G401.6 (cell line): ENCODE data around the gene DOHH.

Experiments
- FAIRE-seq: peaks from 2 replicates; lab custom pipeline; 2012; peaks lifted over from hg19 to GRCh38; lab: Jason Lieb, UNC

The DOHH gene

DNA sequence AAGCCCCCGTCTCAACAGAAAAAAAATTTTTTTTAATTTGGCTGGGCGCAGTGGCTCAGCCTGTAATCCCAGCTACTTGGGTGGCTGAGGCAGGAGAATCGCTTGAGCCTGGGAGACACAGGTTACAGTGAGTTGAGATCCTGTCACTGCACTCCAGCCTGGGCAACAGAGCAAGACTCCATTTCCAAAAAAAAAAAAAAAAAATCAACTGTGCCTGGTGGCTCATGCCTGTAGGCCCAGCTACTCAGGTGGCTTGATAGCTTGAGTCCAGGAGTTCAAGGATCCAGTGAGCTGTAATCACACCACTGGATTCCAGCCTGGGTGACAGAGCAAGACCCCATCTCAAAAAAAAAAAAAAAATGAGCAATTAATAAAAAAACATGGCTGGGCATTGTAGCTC, 1.3 kb upstream of the DOHH start:
- no peak for FAIRE-seq

GRCh38 chr19:3499738-3500428, 591 bp downstream of the DOHH start:
- no peak for FAIRE-seq

DNA sequence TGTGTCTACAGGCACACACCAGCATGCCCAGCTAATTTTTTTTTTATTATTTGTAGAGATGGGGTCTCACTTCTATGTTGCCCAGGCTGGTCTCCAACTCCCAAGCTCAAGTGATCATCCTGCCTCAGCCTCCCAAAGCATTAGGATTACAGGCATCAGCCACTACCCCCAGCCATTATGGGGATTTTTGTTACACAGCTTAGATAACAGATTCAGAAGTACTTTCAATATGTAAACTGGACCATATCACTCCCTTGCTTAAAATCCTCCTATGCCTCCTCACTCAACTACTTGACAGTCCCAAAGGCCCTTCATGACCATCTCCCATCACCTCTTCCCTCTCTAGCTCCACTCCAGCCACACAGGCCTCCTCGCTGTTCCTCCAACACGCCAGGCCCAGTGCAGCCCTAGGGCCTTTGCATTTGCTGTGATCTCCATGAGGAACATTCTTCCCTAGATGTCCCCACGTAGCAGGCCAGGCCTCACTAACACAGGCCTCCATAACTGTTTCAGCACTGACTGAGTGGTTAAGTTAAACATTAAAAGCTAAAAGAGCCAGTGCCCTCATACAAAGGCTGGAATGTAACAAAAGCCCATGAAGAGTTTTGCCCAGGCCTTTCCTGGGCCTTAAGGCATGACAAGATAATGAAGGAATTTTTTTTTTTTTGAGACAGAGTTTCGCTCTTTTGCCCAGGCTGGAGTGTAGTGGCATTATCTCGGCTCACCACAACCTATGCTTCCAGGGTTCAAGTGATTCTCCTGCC, 2.5 kb downstream of the DOHH start:
- FAIRE-seq: no peak

DNA sequence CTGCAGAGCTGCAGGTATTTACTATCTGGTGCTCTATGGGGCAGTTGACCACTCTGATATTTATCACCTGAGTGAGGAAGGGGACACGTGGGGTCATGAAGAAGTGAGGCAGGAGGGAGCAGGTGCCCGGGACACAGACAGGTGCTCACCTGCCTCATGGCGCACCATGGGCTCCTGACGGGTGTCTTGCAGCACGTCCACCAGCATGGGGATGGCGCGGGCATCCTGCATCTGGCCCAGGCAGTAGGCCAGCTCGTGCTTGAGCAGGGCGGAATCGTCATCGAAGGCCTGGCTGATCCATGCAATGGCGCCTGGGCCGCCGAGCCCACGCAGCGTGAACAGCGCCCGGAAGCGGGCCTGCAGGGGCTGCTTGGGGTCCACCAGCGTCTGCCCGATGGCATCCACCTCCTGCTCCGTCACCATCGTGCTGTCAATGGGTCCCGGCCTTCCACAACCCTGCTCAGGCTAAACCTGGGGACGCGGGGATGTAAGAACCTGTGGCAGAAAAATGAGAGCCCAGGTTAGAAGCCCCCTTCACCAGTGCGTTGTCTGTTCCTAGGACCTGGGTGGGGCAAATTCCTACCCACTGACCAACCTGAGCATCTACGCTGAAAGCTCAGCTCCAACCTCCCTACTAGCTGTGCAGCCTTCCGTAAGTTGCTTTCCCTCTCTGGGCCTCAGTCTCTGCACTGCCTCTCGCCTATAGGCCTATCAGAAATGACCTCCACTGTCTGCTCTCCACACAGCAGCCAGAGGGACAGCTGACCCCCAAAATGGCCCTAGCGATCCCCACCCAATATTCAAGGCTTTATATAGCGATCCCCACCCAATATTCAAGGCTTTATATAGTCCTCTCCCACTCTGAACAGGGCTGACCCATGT, 3.8 kb downstream of the DOHH start:
- no peak for FAIRE-seq

GRCh38 chr19:3494559-3494958, 5.9 kb downstream of the DOHH start:
- FAIRE-seq: no peak

- FAIRE-seq: no peak
Observed at GRCh38 chr19:3494051-3494450, 6.4 kb downstream of the DOHH start.

- FAIRE-seq: no peak
Observed at GRCh38 chr19:3493651-3494050, 6.8 kb downstream of the DOHH start.

GRCh38 chr19:3492919-3493318, 7.6 kb downstream of the DOHH start:
- FAIRE-seq: no peak

DNA sequence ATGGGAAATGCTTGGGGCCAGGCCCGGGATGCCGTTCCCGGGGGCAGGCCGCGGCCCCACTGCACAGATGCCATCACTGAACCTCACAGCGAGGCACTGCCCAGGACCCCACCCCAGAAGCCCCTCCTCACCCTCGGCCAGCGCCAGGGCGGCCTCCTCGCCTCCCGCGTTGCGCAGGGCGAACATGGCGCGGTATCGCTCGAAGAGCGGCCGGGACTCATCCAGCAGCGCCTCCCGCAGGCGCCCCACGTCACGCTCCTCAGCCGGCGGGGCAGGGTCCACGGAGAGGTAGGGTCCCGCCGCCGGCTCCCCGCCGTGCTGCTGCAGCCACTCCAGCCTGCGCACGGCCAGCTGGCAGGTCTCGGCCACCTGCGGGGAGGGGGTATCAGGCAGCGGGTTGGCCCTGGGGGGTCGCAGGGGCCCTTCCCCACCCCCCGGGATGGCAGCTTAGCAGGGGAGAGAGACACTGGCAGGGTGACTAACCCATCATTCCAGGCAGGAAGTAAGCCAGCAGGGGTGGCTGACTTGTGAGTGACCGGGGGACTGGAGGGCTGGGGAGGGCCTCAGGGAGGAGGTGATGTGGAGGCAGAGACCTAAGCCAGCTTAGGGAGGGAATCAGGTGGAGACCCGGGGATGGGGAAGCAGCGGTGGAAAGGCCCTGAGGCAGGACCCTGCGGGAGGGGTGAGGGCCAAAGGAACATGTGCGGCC, 8.2 kb downstream of the DOHH start:
- FAIRE-seq: no peak

- no peak for FAIRE-seq
Observed at GRCh38 chr19:3491396-3492119, 8.9 kb downstream of the DOHH start.

DNA sequence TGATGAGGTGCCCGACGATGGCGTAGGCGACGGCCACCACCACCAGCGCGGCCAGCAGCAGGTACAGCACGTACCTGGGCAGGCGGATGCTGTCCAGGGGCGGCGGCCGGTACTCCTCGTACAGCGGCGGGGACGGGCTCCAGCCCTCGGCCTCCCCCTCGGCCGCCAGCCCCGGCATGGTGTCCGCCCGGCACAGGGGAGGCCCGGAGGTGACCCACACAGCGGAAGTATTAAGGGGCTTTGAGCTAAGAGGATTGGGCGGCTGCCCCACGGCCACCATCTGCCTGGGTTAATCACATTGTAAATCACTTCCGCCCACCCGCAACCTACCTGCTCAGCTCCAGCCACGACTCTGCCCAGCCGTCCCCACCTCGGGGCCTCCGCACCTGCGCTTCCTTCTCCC, 17.2 kb downstream of the DOHH start, which contains the start of gene SMIM44:
Gene SMIM44, minus strand, starts transcription at position 216 of the 403 bp plus-strand sequence. Its CDS starts 38 bp downstream, at position 178.
- FAIRE-seq: no peak

- FAIRE-seq: no peak
Observed at GRCh38 chr19:3482507-3483225, 17.8 kb downstream of the DOHH start.

- no peak for FAIRE-seq
Observed at GRCh38 chr19:3481241-3482090, 19.0 kb downstream of the DOHH start.

DNA sequence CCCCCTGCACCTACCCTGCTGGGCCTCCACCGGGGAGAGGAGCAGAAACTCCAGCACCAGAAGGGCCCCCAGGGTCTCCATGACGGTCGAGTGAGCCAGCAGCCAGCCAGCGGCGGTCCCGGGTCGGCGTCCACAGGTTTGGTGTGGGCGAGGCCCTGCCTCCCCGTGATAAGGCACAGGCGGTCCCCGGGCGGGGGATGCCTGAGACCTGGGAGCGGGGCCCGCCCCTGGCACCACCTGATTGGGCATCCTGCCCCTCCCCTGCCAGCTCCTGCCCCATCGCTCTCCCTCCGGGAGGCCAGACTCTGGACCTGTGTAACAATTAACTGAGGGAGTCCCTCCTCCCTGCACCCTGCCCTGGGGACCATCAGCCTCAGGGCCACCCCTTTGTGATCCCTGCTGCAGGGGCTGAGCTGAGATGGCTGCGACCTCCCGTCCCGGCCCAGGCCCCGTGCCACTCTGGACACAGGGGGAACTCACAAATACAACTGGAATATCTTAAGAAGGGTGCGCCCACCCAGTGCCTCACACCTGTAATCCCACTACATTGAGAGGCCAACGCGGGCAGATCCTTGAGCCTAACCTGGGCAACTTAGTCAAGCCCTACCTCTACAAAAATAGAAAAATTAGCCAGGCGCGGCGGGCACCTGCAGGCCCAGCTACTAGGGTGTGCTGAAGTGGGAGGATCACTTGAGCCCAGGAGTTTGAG, 19.9 kb downstream of the DOHH start, which contains the start of gene SMIM24:
Gene SMIM24, minus strand, starts transcription at position 143 of the 709 bp plus-strand sequence. Its CDS starts 62 bp downstream, at position 81.
- no peak for FAIRE-seq

GRCh38 chr19:3479834-3480215, 20.6 kb downstream of the DOHH start:
- no peak for FAIRE-seq

- FAIRE-seq: no peak
Observed at GRCh38 chr19:3479177-3479833, 21.2 kb downstream of the DOHH start.

DNA sequence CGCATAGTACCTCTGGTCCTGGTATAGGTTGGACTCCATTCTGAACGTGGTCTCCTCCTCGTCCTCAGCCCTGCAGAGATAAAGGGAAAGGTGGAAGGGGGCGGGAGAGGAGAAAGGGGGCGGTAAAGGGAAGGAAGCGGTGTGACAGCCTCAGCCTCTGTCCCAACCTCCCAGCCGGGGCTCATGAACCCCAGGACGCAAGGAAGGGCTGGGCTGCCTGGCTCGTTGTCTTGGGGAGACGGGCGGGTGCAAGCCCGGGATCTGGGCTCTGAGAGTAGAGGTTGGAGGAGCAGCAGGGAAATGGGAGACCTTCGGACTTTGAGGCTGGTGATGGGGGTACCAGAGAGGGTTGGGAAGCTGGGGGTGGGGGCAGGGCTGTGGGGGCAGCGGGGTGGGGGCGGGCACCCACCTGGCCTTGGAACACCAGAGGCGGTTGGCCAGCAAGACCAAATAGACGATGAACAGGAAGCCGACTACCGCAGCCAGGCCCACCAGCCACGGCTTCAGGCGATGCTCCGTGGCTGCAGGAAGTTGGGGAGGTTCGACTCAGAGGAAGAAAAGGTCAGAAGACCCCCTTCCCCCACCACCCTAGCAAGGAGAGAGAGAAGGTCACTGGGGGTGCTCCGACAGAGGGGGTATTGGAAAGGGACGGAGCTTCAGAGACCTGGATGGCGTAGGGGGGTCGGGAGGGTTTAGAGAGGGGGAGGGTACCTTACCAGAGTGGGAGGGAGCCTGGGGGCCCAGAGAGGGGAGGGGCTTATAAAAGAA, 21.9 kb downstream of the DOHH start:
- no peak for FAIRE-seq

DNA sequence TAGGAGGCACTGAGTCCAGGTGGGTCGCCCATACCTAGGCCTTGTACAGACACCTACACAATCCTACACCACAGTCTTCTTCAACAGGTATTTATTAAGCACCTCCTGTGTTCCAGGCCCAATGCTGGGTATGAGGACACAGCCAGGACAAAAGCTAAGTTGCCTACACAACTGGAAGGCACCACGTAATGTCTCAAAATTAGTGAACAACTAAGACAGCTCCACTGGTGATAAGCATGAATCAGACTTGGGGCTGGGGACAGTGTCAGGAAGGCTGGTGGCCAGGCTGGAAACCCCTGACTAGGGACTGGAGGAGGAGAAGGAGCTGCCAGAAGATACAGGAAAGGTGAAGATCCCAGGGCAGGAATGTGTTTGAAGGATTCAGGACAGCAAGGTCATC, 22.5 kb downstream of the DOHH start:
- FAIRE-seq: no peak
